HG03159 (cell line): ENCODE data around the gene SLC66A2.

Source experiments
- ATAC-seq: cut with Tn5 transposase; IDR thresholded peaks from one replicate; pipeline ENCODE4 v1.9.1; 2021; ENCODE audit warnings: mild to moderate bottlenecking, moderate library complexity; ENCODE audit not compliant: unreplicated experiment

The SLC66A2 gene

GRCh38 chr18:79852561-79853302 lies 98.7 kb downstream of the SLC66A2 start:
- ATAC-seq, result no peak
